ENCODE data around the gene PTH2R.
"Not testable (repeated sequence)": the region's sequence is repeated elsewhere in the genome, so short reads cannot be mapped to it uniquely, and the experiment has no call there.

Gene PTH2R

GRCh38 chr2:208485390-208485789, 78.8 kb downstream of the PTH2R start:
- no peak for DNase-seq (ENCODE audit: low read depth in 2 of 3, low spot score in 2 of 3)

- no peak for DNase-seq (ENCODE audit: low read depth in 2 of 3, low spot score in 2 of 3)
Observed at GRCh38 chr2:208488686-208489564, 82.3 kb downstream of the PTH2R start.

DNA sequence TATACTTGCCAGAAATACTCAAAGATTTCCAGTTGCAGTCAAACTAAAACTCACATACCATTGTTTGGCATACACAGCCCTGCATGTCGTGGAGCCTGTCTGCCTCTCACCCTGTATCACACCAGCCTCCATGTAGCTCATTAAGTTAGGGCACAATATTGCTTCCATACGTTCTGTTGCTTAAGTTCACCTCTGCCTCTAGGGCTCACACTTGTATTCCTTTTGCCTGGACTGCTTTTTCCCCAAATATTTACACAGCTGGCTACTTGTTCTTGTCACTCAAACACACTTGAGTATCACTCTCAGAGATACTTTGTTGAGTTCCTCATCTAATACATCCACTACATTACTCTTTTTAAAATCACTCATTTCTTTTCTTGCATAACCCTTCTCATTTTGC, 83.1 kb downstream of the PTH2R start:
- no peak for DNase-seq (ENCODE audit: low read depth in 2 of 3, low spot score in 2 of 3)

DNA sequence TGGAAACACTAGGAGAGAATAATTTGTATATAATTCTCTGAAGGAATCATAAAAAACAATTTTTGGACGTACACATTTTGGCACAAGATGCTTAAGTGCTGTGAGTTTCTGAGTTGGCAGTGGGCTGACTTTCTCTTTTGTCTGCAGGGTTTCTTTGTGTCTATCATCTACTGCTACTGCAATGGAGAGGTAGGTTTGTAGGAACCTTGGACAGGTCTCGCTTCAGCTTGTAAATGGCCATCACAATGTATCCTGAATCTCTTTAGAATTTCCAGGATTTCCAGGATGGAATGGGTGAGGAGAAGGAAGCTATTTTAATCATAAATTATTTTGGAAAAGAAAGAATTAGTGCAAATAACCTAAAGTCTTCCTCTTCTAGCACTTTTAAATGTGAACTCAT, 83.9 kb downstream of the PTH2R start:
- DNase-seq (ENCODE audit: low read depth in 2 of 3, low spot score in 2 of 3): no peak

DNA sequence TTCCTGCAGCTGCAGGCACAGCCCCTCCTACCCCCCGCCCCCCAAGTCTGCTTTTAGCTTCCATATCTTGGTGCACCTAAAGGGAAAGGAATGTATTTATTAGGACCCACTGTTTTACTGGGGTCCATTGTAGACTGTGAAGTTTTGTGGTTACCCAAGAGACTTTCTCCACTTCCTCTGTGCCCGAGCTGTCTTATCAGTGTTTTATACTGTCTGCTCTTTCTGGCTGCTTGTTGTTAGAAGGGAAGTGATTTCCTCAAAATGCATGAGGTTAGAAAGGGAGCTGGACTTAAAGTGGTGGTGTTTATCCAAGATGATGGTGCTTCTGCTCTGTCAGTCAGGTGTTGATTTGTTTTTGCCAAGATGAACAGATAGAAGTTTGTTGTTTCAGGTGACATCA, 85.0 kb downstream of the PTH2R start:
- no peak for DNase-seq (ENCODE audit: low read depth in 2 of 3, low spot score in 2 of 3)

- no peak for DNase-seq (ENCODE audit: low read depth in 2 of 3, low spot score in 2 of 3)
Observed at GRCh38 chr2:208492069-208492468, 85.5 kb downstream of the PTH2R start.

DNA sequence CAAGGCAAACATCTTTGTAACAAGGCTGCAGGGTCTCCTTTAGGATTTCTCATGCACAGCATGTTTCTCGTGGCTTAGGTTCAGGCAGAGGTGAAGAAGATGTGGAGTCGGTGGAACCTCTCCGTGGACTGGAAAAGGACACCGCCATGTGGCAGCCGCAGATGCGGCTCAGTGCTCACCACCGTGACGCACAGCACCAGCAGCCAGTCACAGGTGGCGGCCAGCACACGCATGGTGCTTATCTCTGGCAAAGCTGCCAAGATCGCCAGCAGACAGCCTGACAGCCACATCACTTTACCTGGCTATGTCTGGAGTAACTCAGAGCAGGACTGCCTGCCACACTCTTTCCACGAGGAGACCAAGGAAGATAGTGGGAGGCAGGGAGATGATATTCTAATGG, 86.6 kb downstream of the PTH2R start:
- DNase-seq (ENCODE audit: low read depth in 2 of 3, low spot score in 2 of 3): no peak

- DNase-seq (ENCODE audit: low read depth in 2 of 3, low spot score in 2 of 3): no peak
Observed at GRCh38 chr2:208496129-208496528, 89.5 kb downstream of the PTH2R start.

DNA sequence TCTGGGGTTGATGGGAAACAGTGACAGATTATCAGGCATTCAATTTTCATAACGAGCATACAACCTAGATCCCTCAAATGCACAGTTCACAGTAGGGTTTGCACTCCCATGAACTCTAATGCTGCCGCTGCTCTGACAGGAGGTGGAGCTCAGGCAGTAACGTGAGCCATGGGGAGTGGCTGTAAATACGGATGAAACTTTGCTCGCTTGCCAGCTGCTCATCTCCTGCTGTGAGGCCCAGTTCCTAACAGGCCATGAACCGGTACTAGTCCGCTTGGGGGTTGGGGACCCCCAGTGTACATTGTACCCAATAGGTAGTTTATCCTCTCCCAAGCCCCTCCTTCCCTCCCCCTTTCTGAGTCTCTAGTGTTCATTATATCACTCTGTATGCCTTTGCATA, 94.6 kb downstream of the PTH2R start:
- no peak for DNase-seq (ENCODE audit: low read depth in 2 of 3, low spot score in 2 of 3)

DNA sequence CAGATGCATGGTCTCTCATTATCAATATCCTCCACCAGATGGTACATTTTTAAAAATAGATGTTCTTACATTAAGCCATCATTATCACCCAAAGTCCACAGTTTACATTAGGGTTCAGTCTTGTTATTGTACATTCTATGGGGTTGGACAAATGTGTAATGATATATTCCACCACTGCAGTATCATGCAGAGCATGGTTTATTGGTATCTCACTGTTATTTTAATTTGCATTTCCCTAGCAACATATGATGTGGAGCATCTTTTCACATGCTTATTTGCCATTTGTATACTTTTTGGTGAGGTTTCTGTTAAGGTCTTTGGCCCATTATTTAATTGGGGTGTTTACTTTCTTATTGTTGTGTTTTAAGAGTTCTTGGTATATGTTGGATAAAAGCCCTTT, 95.7 kb downstream of the PTH2R start:
- DNase-seq (ENCODE audit: low read depth in 2 of 3, low spot score in 2 of 3): no peak

DNA sequence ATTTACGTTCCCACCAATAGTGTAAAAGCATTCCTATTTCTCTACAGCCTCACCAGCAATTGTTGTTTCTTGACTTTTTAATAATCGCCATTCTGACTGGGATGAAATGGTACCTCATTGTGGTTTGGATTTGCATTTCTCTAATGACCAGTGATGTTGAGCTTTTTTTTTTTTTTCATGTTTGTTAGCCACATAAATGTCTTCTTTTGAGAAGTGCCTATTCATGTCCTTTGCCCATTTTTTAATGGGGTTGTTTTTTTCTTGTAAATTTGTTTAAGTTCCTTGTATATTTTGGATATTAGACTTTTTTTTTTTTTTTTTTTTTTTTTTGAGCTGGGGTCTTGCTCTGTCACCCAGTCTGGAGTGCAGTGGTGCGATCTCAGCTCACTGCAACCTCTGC, 98.8 kb downstream of the PTH2R start:
- not testable (repeated sequence) for DNase-seq (ENCODE audit: low read depth in 2 of 3, low spot score in 2 of 3)

DNA sequence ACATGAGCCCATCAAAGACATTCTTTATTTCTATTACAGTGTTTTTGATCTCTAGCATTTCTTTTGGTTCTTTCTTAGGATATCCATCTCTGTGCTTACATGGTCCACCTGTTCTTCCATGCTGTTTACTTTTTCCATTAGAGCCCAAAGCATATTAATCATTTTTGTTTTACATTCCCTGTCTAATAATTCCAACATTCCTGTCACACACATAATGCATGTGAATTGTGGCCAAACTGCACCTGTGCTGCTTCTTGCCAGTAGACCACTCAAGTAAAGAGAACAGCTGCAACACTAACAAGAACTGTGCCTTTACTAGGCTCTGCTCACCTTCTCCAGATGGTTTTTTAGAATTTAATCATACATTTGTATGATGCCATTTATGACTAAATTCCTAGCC, 103.0 kb downstream of the PTH2R start:
- DNase-seq (ENCODE audit: low read depth in 2 of 3, low spot score in 2 of 3): no peak

DNA sequence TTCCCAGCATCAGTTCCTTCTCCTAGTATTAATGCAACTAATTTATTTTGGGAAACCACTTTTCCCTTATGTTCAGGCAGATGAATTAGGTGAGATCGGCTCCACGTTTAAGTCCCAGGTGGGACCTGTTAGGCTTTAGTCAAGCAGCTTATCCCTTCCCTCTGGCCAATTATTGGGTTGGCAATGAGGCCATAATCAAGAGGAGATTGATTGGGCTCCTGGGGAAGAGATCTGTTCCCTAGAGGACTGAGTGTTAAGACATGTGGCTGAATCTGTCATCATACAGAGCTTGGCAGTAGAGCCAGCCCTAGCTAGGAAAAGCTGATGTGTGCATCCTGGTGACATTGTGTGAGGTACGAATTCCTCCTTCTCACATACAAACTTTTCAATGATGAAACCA, 104.4 kb downstream of the PTH2R start:
- no peak for DNase-seq (ENCODE audit: low read depth in 2 of 3, low spot score in 2 of 3)

- no peak for DNase-seq (ENCODE audit: low read depth in 2 of 3, low spot score in 2 of 3)
Observed at GRCh38 chr2:208511573-208511972, 105.0 kb downstream of the PTH2R start.

GRCh38 chr2:208515099-208515498, 108.5 kb downstream of the PTH2R start:
- no peak for DNase-seq (ENCODE audit: low read depth in 2 of 3, low spot score in 2 of 3)

GRCh38 chr2:208523069-208523468, 116.5 kb downstream of the PTH2R start:
- DNase-seq (ENCODE audit: low read depth in 2 of 3, low spot score in 2 of 3): not testable (repeated sequence)

DNA sequence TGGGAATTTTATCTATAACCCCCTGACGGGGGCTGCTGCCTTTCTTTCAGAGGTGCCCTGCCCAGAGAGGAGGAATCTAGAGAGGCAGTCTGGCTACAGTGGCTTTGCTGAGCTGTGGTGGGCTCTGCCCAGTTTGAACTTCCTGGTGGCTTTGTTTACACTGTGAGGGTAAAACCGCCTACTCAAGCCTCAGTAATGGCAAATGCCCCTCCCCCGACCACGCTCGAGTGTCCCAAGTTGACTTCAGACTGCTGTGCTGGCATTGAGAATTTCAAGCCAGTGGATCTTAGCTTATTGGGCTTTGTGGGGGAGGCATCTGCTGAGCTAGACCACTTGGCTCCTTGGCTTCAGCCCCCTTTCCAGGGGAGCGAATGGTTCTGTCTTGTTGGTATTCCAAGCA, 118.6 kb downstream of the PTH2R start:
- DNase-seq (ENCODE audit: low read depth in 2 of 3, low spot score in 2 of 3): not testable (repeated sequence)

GRCh38 chr2:208529796-208530195, 123.2 kb downstream of the PTH2R start:
- no peak for DNase-seq (ENCODE audit: low read depth in 2 of 3, low spot score in 2 of 3)

DNA sequence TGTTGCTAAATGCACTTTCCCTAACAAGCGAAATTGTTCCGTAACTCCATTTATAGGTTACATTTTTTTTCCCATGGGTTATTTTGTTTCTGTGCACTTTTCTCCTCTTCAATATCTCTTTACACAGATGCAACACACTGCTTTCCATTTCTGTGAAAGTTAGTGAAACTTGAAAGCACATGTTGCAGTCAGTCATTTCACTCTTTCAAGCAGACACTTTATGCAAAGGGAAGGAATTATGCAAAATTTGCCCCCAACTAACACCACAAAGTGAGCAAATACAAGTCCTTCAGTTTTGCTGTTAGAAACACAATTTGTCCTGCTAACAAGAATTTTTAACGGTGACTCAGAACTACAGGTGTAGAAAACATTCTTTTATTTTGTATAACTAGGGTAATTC, 124.8 kb downstream of the PTH2R start:
- no peak for DNase-seq (ENCODE audit: low read depth in 2 of 3, low spot score in 2 of 3)

- DNase-seq (ENCODE audit: low read depth in 2 of 3, low spot score in 2 of 3): not testable (repeated sequence)
Observed at GRCh38 chr2:208535578-208535977, 129.0 kb downstream of the PTH2R start.

DNA sequence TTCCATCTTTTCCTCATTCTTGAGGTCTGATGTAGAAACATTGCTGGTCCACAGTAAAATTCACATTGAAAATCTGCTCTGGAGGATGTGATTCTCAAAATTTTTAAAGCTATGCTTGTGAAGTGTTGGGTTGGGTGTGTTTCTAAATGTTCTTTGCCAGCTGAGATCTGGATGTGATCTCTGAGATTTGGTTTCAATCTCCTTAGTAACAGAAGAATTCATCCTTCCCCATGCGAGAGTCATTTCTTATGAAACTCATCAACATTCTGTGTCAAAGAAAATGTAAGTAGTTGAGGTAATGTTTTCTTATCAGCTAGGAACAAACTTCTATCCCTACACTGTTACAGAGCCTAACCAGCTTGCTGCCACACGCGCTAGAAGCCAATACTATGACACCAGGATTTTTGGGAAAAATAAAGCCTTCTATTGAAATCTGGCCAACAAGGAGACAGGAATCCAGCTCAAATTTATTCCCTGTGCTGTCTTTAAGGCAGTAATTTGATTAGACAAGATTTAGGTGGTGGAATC, 134.9 kb downstream of the PTH2R start:
- DNase-seq (ENCODE audit: low read depth in 2 of 3, low spot score in 2 of 3): no peak

DNA sequence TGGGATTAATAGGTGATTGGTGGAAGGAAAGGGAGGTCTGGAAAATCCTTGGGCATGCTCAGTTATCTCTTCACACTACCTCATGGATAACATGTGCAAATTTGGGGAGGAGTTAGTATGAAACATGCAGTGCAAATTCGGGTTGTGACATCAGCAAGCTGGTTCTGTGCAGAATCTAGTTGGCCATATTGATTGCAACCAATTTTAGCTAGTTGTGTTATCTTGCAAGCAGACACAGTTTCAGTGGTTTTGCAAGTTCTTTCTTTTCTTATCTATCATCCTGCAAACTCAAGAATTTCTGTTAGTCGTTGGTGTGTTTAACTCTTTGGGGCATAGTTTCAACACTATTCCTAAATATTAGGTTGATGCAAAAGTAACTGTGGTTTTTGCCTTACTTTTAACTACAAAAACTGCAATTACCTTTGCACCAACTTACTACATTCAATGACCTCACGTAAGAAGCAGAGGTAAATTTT, 135.4 kb downstream of the PTH2R start:
- DNase-seq (ENCODE audit: low read depth in 2 of 3, low spot score in 2 of 3): no peak
